ENCODE results near the gene FRAT2. TPM values are rescaled to one million over a fixed set of nuclear protein-coding genes. Genes with fewer than 3 reads are reported as not detected.

The FRAT2 gene
- total and polyA plus RNA-seq, 2 of the 13 experiments (the other 11 are each of a cell fraction or from before 2014, with no cell fraction given) = 7.2 to 14.1 TPM

- TF ChIP-seq SOX13 (IDR thresholded peaks at IDR 0.05) (no peak), SOX13 (CRISPR knock-in tag; conservative IDR thresholded peaks at IDR 0.05 in 1 of 2, IDR thresholded peaks at IDR 0.05 in 1 of 2) (peak in 1 of 2 experiments; percentile 42; a peak in 1 of 4 replicates), SALL1 (CRISPR knock-in tag; IDR thresholded peaks at IDR 0.05) (peak; percentile 51; the same call in 1 of the 2 replicates), BCL6 (CRISPR knock-in tag; IDR thresholded peaks at IDR 0.05) (peak; percentile 81; the same call in 1 of the 2 replicates), EP300 (IDR thresholded peaks at IDR 0.05; ENCODE audit: low read depth in 2 of 2, low read length in 2 of 2) (no peak), EP300 (CRISPR knock-in tag; IDR thresholded peaks at IDR 0.05; ENCODE audit: borderline replicate concordance) (no peak), SP1 (IDR thresholded peaks at IDR 0.05) (no peak), SP1 (CRISPR knock-in tag; IDR thresholded peaks at IDR 0.05) (no peak), ZNF333 (CRISPR knock-in tag; IDR thresholded peaks at IDR 0.05; ENCODE audit: borderline replicate concordance) (no peak), ZSCAN29 (CRISPR knock-in tag; conservative IDR thresholded peaks at IDR 0.05) (no peak), ZNF749 (CRISPR knock-in tag; IDR thresholded peaks at IDR 0.05; ENCODE audit: borderline replicate concordance) (no peak), NFE2 (CRISPR knock-in tag; IDR thresholded peaks at IDR 0.05) (no peak), ARNT2 (CRISPR knock-in tag; IDR thresholded peaks at IDR 0.05; ENCODE audit: low read depth) (no peak), SMYD3 (CRISPR knock-in tag; IDR thresholded peaks at IDR 0.05) (0 out of 2 replicates have a peak, but pooled peaks have one; percentile 22), ZNF382 (CRISPR knock-in tag; IDR thresholded peaks at IDR 0.05; ENCODE audit: borderline replicate concordance) (no peak), SOX6 (IDR thresholded peaks at IDR 0.05) (no peak), SOX6 (CRISPR knock-in tag; IDR thresholded peaks at IDR 0.05) (peak; percentile 41; the same call in 1 of the 2 replicates), SOX5 (CRISPR knock-in tag; IDR thresholded peaks at IDR 0.05; ENCODE audit: borderline replicate concordance) (peak; percentile 21; the same call in 1 of the 2 replicates), ZNF362 (CRISPR knock-in tag; IDR thresholded peaks at IDR 0.05; ENCODE audit: borderline replicate concordance) (no peak), ZNF674 (CRISPR knock-in tag; IDR thresholded peaks at IDR 0.05; ENCODE audit: low read depth) (no peak), CERS6 (CRISPR knock-in tag; IDR thresholded peaks at IDR 0.05) (no peak), HIVEP1 (CRISPR knock-in tag; IDR thresholded peaks at IDR 0.05) (no peak), ZNF138 (CRISPR knock-in tag; IDR thresholded peaks at IDR 0.05; ENCODE audit: low read depth) (no peak), GATAD2A (CRISPR knock-in tag; IDR thresholded peaks at IDR 0.05) (peak; percentile 24; the same call in 1 of the 2 replicates), FLYWCH1 (CRISPR knock-in tag; IDR thresholded peaks at IDR 0.05) (no peak), FIP1L1 (IDR thresholded peaks at IDR 0.05; ENCODE audit: borderline replicate concordance, insufficient read depth, low read depth, low read length) (no peak), DNMT1 (CRISPR knock-in tag; IDR thresholded peaks at IDR 0.05) (no peak), HMG20B (CRISPR knock-in tag; conservative IDR thresholded peaks at IDR 0.05) (no peak), ZMAT3 (CRISPR knock-in tag; conservative IDR thresholded peaks at IDR 0.05) (no peak), ZGPAT (CRISPR knock-in tag; IDR thresholded peaks at IDR 0.05) (peak; percentile 55; the same call in 1 of the 2 replicates)
Measured at GRCh38 chr10:97297556-97298222, 36.8 kb downstream of the FRAT2 start (continued).
